Upper lobe of left lung (tissue), 6 donors: ENCODE results near the gene GPR33. TPM values are rescaled to one million over a fixed set of nuclear protein-coding genes. Genes with fewer than 3 reads are reported as not detected.

Experiments
- total RNA-seq, 6 donors: library from RNA; depleted of rRNA in 4 of 6; stranded (reverse); fragments of >200 nt in 4 of 6; gene quantifications; one replicate each; pipeline versions ENCODE4 v1.1.0 to v1.2.1, GENCODE V29; 2016 to 2021
- donor health status: DM: no; HTN: no; CAD: no; lungs with moderate emphysema.
- donor health status: DM: no; HTN: yes; CAD: no; lungs with severe emphysema.

GPR33 gene
- total RNA-seq, 6 donors from 2014 or later: not detected

Other genes with a start within 250 kb of the GPR33 start
- gene HEATR5A, start 67.5 kb downstream of the GPR33 start, total RNA-seq: 10 to 100 TPM; 19.6 to 66.0 (median 39.3) TPM
- gene DTD2, start 30.5 kb downstream of the GPR33 start, total RNA-seq: 10 to 100 TPM; 15.6 to 42.4 (median 20.8) TPM
- gene NUBPL, start 73.4 kb upstream of the GPR33 start, total RNA-seq: 10 to 100 TPM in 1 of 6 donors, 1 to 10 TPM in 5; 3.2 to 15.2 (median 8.2) TPM